Kidney epithelial cell (primary cell): ENCODE results near the gene ARPP21. TPM values are rescaled to one million over a fixed set of nuclear protein-coding genes. Genes with fewer than 3 reads are reported as not detected.

ENCODE experiments used
- DNase-seq: peaks from one replicate; pipeline ENCODE4 v3.0.0-alpha.2; 2010; ENCODE audit warnings: low read depth
- H3K27me3 ChIP-seq: 2 replicates; pipeline ENCODE4 v1.6.0; 2011; ENCODE audit warnings: low read length; ENCODE audit not compliant: control insufficient read depth, insufficient read depth
- H3K36me3 ChIP-seq: 2 replicates; pipeline ENCODE4 v1.5.1; 2011; ENCODE audit warnings: low read length; ENCODE audit not compliant: control insufficient read depth, insufficient read depth
- H3K4me3 ChIP-seq: 2 replicates; pipeline ENCODE4 v1.5.1; 2011; ENCODE audit warnings: low read depth, mild to moderate bottlenecking, control low read depth, low read length
- CTCF ChIP-seq: IDR thresholded peaks from 2 replicates; pipeline ENCODE4 v1.5.1; 2011; ENCODE audit warnings: mild to moderate bottlenecking, moderate library complexity, low read length, control low read depth, inconsistent platforms; ENCODE audit not compliant: insufficient read depth, poor library complexity, severe bottlenecking
- total RNA-seq: library from RNA; depleted of rRNA; stranded (reverse); fragments of >200 nt; gene quantifications from 2 replicates; pipeline ENCODE4 v1.2.3, GENCODE V29; 2015

The ARPP21 gene
- total RNA-seq, 1 donor from 2014 or later, result 0.71 TPM

- H3K36me3 ChIP-seq, result no peaks in the 10 kb centered on the region
- DNase-seq, result no peak
- H3K27me3 ChIP-seq, result no peaks in the 10 kb centered on the region
- no peak for TF ChIP-seq CTCF
- no peak overlapping the region for H3K4me3 ChIP-seq
Observed at GRCh38 chr3:35733864-35734263, 94.5 kb downstream of the ARPP21 start.

DNA sequence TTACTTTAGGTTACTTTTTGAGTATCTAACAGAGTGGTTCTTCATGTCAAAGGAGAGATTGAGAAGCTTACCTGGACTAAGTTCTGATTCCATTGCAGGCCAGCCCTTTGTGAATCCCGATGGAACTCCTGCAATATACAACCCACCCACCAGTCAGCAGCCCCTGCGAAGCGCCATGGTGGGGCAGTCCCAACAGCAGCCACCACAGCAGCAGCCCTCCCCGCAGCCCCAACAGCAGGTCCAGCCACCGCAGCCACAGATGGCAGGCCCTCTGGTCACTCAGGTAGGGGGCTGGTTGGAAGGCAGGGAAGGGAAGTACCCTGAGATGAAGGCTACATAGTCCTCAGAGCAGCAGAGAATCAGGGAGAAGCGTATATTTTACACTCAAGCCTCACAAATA lies 97.8 kb downstream of the ARPP21 start:
- no peaks in the 10 kb centered on the region for H3K27me3 ChIP-seq
- no peak for DNase-seq

GRCh38 chr3:35737527-35737926 lies 98.2 kb downstream of the ARPP21 start:
- Histone ChIP-seq H3K4me3 (no peak overlapping the region), H3K36me3 (no peaks in the 10 kb centered on the region), H3K27me3 (no peaks in the 10 kb centered on the region)
- DNase-seq, result no peak
- TF ChIP-seq CTCF, result no peak

More for the DNA sequence above, 97.8 kb downstream of the ARPP21 start:
- no peak for TF ChIP-seq CTCF
- Histone ChIP-seq H3K36me3 (no peaks in the 10 kb centered on the region), H3K4me3 (no peak overlapping the region)

DNA sequence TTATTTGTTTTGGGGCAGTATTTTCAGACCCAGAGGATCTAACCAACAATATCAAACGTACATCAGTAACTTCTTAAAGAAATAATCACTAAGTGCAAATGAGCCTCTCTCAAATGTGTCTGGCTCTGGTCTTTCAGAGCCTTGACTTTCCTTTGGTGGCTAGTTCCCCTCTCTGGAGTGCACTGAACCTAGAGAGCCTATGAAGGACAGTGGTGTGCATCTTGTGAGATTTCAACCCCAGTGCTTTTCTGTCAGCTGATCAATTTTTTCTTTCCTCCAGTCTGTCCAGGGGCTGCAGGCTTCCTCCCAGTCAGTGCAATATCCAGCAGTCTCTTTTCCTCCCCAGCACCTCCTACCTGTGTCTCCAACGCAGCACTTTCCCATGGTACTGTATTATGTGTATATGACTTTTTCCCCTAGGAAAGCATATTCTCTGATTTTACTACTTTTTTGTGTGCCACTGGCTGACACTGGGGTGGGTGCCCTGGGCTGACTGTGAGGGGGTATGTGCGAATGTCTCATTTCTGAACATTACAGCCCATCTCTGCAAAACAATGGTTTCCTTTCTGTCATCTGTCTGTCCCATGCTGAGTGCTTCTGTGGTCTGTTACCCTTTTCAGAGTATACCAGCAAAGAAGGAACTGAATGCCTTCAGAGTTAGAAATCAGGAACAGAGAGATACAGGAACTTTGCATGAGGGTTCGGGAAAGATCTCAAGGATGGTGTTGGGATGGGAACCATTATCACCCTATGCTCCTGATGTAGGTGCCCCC lies 98.8 kb downstream of the ARPP21 start:
- H3K4me3 ChIP-seq, result no peak overlapping the region
- no peaks in the 10 kb centered on the region for H3K36me3 ChIP-seq
- DNase-seq, result no peak
- H3K27me3 ChIP-seq, result no peaks in the 10 kb centered on the region
- no peak for TF ChIP-seq CTCF

DNA sequence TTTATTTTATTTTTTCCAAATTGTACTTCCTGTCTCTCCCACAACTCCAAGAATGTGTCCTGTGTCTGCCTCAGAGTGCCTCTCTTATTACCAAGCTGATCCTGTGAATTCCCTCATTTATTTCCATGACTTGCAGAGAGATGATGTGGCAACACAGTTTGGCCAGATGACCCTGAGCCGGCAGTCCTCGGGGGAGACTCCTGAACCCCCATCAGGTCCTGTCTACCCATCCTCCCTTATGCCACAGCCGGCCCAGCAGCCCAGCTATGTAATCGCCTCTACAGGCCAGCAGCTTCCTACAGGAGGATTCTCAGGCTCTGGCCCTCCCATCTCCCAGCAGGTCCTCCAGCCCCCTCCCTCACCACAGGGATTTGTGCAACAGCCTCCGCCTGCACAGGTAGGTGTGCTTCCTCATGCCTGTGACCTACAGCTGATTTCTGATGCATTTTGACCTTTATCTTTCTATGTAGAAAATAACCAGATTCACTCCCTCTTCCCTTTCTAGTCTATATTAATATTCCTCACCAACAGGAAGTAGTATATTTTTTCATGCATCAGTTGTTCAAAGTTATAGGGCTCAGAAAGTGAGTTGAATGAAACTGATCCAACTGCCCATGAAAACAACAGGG lies 100.0 kb downstream of the ARPP21 start:
- Histone ChIP-seq H3K4me3 (no peak overlapping the region), H3K27me3 (no peaks in the 10 kb centered on the region), H3K36me3 (no peaks in the 10 kb centered on the region)
- DNase-seq, result no peak
- TF ChIP-seq CTCF, result no peak
